IPS-NIHi11 (cell line): Measurements from ENCODE around the gene TDRD15.
"Not testable (repeated sequence)": the region's sequence is repeated elsewhere in the genome, so short reads cannot be mapped to it uniquely, and the experiment has no call there.

Experiments used
- DNase-seq: peaks from one replicate; pipeline ENCODE4 v3.0.0; 2012; ENCODE audit warnings: mixed read lengths, low spot score

Gene TDRD15

GRCh38 chr2:21146638-21147037, 22.9 kb downstream of the TDRD15 start:
- no peak for DNase-seq

DNA sequence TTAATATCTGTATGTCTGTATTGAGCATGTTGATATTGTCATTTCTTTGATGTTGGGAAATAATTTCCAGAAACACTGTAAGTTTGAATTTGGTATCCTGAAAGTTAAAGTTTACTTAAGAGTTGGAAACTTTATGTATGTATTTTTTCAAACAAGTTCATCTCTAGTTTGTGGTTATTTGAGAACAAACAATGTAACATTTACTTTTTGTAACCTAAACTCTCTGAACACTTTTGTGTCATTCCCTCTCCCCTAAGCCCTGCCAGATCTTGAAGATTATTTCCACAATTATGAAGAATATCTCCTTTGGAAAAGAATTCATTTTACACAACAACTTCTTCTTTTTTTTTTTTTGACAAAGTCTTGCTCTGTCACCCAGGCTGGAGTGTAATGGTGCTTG, 24.9 kb downstream of the TDRD15 start:
- DNase-seq: no peak

GRCh38 chr2:21151234-21151633, 27.5 kb downstream of the TDRD15 start:
- DNase-seq: not testable (repeated sequence)

- DNase-seq: no peak
Observed at GRCh38 chr2:21155365-21156136, 31.8 kb downstream of the TDRD15 start.

DNA sequence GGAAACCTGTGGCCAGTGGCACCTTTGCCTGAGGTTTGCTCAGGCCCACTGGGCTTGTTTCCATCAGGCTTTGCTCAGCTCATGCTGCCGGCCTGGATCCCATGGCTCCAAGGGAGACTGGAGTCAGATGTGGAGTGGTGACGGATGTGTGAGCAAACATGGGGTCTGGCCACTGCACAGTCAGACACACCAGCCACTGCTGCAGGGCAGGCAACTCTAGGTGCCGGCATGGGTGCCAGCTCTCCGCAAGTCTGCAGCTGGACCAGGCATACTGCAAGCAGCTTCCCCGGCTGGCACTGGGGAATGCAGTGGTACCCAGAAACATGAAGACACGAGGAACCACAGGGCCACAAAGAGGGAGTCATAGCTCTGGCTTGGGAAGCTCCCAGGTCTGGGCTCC, 37.4 kb downstream of the TDRD15 start:
- DNase-seq: no peak

DNA sequence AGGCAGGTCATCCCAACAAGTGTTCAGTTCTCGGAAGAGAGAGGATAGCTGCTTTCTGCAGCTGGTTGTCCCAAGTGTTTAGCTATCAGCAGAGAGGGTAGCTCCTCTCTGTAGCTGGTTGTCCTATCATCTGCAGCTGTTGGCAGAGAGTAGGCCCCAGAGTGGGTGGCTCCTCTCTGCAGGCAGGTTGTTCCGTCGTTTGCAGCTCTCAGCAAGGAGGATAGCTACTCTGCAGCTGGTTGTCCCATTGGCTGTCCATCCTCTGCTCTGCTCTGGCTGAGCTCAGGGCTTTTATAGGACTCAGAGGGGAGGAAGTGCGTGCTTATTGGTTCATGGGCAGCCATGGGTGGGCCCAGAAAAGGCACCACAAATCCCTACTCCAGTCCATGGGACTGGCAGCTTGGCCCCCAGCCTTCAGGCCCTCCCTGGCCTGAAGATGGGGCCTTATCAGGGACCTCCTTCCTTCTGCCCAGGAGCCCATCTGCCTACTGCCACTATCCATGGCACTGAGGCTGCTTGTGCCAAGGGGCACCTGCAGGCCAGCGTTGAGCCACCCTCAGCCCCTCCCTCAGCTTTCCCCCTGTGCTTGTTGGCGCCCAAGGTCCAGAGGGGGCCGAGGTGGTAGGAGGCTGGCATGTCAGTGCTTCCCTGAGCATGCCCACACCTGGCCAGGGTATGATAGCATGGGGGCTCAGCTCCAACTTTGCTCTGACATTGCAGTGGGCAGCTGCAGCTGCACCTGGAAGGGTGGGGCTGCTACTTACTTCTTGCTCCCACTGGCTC, 38.3 kb downstream of the TDRD15 start:
- no peak for DNase-seq

DNA sequence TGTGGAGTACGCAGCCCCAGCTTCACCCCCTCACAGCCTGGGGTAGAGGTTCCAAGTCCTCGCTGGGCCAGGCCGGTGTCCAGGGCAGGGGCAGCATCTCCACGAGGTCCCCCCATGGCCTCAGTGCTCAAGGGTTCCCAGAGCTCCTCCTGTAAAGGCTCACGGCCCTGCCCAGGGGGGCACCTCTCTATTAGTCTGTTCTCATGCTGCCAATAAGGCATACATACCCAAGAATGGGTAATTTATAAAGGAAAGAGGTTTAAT, 38.8 kb downstream of the TDRD15 start:
- DNase-seq: no peak

GRCh38 chr2:21163213-21163612, 39.4 kb downstream of the TDRD15 start:
- DNase-seq: no peak

DNA sequence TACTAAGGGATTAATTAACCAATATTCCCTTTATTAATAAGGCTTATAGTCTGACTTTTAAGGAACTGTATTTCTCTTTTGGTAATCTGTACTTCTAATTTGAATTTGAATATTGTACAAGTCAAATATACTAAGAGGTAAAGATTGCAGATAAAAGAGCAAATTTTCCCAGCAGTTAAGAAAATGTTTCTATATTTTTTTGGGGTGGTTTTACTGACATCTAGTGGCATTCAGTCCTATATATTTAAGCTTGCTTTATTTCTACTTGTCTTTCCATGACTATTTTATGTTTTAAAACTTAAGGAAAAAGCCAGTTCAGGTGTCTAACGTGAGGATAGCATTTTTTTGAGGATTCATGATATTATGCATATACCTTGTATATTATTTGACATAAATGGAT, 41.6 kb downstream of the TDRD15 start:
- DNase-seq: no peak

- DNase-seq: no peak
Observed at GRCh38 chr2:21175895-21176646, 52.3 kb downstream of the TDRD15 start.

DNA sequence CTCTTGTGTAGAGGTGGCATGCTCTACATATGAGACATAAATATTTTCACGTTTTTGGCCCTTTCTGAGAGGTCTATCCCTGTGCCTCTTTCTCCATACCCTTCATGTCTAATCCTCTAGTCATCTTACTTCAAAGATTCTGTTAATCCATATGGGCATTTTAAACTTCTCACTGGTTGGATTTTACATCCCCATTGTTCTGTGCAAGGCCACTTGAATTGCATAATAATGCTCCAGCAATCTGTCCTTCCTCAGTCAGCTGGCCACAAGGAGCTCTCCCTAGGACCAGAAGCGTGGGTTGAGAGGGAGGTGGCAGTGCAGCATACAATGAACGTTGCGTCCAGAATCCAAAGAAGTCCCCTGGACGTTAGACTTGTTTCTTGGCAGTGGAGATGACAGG, 58.2 kb downstream of the TDRD15 start:
- peak; percentile 4 for DNase-seq

GRCh38 chr2:21183306-21183705, 59.5 kb downstream of the TDRD15 start:
- DNase-seq: no peak

DNA sequence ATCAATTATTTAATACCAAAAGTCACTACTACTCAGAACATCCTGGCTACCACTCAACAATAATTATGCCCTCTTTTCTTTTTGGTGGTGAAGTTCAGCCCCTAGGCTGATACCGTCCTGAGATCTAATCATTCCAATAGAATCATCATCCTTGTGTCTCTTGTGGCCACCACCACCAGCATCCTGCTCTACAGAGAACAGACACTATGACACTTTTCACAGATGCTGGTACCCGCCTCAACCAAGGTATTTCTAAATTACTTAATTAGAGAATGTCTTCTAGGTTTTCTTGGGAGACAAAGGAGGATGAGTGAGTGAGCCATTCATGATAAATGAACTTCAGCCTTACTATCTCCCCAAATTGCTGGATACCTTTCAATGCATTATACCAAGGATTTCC, 60.0 kb downstream of the TDRD15 start:
- no peak for DNase-seq

- DNase-seq: no peak
Observed at GRCh38 chr2:21191535-21191934, 67.8 kb downstream of the TDRD15 start.
